Stimulated activated CD4-positive, alpha-beta T cell treated with anti-CD3 and anti-CD28 coated beads, Interleukin-2, amount 100 ng/mL, for 4 hours (primary cell): ENCODE data around the gene DNAJC5.
"Not testable (repeated sequence)": the region's sequence is repeated elsewhere in the genome, so short reads cannot be mapped to it uniquely, and the experiment has no call there.

Source experiments
- DNase-seq: peaks from one replicate; pipeline ENCODE4 v3.0.0-alpha.2; 2020; ENCODE audit warnings: low read depth

The DNAJC5 gene

DNA sequence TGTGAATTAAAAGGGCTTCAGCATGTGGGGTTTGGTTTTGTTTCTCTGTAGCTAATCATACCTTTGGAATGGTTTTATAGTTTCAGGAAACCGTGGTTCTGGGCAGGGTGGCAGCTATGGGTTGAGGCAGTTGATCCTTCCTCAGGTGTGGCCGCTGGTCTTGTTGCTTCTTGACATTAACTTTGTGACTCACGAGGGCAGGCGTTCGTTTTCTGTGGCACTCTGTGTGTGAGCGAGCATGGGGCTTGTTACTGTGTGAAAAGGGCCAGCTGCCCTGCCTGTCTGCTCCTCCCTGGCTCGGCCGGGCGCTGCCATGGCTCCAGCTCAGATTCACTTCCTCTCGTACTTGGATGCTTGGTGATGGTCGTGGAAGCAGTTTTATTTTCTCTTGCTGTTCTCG lies 16.2 kb downstream of the DNAJC5 start:
- DNase-seq = no peak

DNA sequence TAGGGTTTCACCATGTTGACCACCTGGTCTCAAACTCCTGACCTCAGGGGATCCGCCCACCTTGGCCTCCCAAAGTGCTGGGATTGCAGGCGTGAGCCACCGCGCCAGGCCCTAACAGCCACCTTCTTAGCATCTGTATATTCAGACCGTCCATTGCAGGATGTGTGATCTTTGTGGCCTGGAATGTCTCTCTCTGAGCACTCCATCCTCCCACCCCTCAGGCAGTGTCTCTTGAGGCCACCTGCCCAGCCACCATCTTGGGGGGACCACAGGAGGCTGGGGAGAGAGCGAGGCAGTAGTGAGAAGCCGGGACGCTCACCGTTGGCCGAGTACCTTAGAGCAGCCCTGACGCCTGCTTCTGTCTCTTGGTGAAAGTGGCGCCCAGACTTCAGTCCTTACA lies 18.8 kb downstream of the DNAJC5 start:
- no peak for DNase-seq

DNA sequence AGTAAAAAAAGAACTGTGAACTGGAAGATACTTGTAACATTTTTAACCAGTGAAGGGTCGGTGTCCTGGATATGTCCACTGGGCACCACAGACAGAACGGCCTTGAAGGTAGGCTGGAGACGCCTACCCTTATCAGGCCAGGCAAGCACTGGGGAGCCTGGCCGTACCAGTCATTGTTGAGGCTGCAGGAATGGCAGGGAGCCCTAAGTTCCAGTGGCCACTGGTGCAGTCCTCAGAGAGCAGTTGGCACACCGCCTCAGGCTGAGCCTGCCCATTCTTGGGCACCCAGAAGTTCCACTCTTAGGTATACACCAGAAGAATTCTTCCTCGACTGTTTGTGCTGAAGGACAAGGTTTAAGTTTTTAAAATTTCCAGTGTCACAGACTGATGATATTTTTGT lies 20.5 kb downstream of the DNAJC5 start:
- no peak for DNase-seq

DNA sequence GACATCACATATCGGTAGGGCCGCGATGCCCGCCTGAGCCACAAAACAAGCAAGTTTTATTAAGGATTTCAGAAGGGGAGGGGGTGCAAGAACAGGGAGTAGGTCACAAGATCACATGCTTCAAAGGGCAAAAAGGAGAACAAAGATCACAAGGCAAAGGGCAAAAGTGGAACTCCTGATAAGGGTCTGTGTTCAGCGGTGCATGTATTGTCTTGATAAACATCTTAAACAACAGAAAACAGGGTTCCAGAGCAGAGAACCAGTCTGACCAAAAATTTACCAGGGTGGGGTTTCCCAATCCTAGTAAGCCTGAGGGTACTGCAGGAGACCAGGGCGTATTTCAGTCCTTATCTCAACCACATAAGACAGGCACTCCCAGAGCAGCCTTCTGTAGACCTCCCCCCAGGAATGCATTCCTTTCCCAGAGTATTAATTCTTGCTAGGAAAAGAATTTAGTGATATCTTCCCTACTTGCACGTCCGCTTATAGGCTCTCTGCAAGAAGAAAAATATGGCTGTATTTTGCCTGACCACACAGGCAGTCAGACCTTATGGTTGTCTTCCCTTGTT lies 21.5 kb downstream of the DNAJC5 start:
- DNase-seq = not testable (repeated sequence)

DNA sequence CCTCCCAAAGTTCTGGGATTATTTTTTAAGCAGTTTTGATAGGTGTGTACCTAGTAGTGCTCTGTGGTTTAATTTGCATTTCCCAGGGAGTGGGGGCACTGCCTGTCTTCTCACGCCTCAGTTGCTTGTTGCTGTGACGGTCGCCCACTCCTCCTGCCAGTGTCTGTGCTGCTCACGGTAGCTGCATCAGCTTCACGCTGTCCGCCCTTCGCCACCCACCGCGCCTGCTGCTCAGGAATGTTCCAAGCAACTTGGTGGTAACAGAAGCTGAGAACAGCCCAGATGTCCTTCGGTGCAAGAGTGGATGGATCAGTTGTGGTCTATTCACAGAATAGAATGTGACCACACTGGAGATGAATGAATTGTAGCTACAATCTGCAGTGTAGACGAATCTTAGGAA lies 22.9 kb downstream of the DNAJC5 start:
- no peak for DNase-seq

DNA sequence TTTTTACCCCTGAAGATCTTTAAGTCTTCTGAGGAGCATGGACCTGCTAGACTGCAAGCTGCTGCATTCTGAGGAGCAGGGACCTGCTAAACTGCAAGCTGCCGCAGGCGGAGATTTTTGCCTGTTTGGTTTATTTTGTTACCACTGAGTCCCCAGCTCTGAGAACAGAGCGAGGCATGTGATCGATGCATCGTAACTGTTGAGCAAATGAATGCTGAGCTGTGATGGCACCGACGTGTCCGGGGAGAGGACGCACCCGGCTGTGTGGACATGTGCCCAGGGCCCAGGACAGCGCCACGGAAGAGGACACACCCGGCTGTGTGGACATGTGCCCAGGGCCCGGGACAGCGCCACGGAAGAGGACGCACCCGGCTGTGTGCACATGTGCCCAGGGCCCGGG lies 24.2 kb downstream of the DNAJC5 start:
- DNase-seq = no peak

DNA sequence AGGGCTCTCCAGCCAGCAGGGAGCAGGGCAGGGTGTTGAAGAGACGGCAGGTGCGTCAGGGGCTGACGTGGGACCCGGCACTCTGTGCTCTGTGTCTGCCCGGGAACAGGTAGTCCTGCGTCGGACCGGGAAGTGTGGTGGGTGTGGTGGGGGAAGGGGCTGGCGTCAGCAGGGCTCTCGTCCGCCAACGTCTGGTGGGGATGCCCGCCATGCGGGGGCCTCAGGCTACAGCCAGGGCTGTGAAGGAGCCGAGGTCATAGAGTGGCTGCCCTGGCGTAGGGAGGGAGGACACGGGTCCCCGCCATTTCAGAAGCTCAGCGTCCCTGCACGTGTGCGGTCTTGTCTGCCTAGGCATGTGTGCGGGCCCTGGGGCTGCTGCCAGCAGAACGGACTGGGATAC lies 25.3 kb downstream of the DNAJC5 start:
- DNase-seq = no peak

DNA sequence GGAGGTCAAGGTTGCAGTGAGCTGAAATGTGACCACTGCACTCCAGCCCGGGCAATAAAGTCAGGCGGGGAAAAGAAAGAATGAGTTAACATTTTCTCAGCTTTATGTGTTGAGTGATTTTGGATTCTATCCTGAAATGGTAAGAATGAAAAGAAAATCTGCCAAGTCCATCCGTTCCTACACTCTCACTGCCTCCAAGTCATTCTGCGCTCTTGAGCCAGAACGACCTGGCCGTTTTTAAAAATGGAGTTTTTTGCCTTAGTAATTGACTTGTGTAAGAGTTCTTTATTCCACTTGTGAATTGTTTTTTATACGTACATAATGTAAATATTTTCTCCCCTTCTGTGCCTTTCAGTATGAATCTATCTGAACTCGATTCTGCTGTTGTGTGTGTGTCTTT lies 28.7 kb downstream of the DNAJC5 start:
- DNase-seq = no peak

DNA sequence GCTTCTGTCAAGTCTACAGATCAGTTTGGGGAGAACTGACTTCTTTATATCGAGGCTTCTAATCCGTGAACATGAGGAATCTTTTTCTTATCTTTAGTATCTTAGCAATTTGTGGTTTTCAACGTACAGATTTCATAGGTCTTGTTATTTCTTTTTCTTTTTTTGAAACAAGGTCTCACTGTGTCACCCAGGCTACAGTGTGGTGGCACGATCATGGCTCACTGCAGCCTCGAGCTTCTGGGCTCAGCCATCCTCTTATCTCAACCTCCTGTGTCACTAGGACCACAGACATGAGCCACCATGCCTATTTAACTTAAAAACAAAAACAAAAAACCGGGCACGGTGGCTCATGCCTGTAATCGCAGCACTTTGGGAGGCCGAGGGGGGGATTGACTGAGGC lies 29.3 kb downstream of the DNAJC5 start:
- DNase-seq = no peak

DNA sequence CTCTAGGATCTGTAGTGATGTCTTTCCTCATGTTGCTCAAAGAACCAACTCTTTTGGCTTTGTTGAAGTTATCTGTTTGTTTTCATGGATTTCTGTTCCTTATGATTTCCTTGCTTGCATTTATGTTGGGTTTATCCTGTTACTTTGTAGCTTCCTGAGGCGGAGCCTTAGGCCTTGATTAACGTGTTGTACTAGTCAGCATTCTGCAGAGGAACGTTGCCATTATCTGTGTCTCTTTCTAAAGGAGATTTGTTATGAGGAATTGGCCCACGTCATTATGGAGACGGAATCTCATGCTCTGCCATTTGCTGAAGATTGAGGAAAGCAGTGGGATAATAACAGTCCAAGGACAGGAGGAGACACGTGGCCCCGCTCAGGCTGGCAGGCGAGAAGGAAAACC lies 31.4 kb downstream of the DNAJC5 start:
- no peak for DNase-seq

DNA sequence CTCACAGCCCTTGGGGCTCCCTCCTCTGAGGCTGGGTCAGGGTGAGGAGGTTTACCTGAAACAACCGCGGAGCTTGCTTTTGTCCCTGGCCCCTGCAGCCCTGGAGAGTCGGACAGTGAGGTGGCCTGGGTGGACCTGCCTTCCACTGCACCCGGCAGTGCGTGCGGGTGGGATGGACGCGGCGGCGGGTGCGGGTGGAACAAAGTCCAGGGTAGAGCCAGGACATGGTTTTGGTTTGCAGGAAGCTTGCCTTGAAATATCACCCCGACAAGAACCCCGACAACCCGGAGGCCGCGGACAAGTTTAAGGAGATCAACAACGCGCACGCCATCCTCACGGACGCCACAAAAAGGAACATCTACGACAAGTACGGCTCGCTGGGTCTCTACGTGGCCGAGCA lies 34.1 kb downstream of the DNAJC5 start:
- no peak for DNase-seq

DNA sequence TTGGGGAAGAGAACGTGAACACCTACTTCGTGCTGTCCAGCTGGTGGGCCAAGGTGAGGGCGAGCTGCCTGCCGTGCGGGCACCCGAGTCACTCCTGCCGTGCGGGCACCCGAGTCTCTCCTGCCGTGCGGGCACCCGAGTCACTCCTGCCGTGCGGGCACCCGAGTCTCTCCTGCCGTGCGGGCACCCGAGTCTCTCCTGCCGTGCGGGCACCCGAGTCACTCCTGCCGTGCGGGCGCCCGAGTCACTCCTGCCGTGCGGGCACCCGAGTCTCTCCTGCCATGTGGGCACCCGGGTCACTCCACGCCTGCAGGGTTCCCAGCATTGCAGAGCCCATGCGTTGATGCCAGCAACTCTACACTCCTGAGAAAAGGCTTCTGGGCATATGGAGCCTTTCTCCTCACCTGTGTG lies 34.6 kb downstream of the DNAJC5 start:
- not testable (repeated sequence) for DNase-seq

DNA sequence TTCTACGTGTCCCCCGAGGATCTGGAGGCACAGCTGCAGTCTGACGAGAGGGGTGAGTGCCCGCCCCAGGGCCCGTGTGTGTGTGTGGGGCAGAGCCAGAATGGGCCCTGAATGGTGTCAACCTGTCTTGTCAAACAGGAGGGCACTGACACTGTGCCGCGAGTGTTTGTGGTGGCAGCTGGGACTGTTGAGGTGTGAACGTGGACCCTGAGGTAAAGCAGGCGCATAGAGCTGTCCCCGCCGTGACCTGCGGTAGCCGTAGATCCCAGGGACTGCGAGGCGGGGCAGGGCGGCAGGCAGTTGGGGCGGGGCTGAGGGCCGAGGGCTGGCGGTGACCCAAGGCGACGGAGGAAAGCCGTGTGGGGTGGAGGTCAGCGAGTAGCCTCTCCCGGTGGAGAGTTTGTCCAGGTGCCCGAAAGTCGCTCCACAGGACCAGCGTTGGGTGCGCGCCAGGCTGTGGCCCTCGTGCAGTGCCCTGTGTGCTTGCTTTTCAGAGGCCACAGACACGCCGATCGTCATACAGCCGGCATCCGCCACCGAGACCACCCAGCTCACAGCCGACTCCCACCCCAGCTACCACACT lies 36.1 kb downstream of the DNAJC5 start:
- DNase-seq = no peak

DNA sequence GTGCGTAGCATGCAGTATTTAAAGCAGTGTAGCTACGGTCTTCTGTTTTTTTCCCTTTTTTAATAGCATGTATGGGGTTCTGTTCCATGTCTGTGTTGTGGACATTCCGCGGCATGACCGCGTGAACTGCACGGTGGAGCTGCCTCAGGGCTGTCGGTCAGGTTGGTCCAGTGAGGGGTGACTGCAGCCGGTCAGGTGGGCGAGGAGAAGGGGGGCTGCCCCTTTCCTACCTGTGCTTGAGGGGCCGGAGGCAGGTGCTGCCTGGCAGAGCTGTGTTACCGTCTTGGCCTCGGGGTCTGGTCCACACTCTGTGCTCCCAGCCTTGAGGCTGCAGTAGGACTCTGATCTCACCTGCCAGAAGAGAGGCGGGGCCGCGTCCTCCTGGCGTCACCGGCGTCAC lies 36.8 kb downstream of the DNAJC5 start:
- no peak for DNase-seq

DNA sequence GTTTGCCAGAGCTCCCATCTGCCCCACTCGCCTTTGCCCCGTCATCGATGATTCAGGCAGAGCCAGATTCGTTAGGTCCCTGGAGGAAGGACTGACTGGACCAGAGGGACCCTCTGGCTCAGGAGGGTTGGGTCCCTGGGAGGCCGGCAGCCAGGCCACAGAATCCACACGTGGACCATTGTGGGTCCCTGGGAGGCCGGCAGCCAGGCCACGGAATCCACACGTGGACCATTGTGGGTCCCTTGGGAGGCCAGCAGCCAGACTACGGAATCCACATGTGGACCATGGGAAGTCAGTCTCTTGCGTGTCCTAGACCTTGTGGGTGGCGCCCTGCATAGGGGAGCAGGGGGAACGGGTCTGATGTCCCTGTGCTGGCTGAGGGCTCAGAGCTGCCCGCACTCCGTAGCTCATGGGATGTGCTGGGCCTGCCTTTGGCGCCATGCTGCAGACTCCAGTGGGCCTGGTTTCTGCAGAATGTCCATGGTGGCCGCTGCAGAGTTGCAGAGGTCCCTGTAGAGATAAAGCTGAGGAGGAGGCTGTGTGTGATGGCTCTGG lies 37.8 kb downstream of the DNAJC5 start:
- DNase-seq = no peak

DNA sequence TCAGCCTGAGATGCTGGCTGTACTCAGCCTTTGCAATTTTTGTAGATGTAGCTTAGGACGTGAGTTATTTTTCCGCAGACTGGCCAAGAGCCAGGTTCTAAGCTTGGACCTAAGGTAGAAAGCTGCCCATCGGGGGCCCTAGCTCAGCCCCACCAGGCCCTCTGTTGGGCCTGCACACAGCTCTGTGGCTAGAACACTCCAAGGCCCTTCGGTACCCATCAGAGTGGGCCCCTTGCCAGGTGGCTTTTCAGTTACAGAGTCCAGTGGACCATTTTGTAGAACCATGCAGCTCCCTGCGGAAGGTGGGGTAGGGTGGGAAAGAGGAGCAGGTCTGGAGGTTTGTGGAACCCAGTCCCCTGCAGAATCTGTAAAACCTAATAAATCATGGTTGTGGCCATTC lies 38.7 kb downstream of the DNAJC5 start:
- no peak for DNase-seq

DNA sequence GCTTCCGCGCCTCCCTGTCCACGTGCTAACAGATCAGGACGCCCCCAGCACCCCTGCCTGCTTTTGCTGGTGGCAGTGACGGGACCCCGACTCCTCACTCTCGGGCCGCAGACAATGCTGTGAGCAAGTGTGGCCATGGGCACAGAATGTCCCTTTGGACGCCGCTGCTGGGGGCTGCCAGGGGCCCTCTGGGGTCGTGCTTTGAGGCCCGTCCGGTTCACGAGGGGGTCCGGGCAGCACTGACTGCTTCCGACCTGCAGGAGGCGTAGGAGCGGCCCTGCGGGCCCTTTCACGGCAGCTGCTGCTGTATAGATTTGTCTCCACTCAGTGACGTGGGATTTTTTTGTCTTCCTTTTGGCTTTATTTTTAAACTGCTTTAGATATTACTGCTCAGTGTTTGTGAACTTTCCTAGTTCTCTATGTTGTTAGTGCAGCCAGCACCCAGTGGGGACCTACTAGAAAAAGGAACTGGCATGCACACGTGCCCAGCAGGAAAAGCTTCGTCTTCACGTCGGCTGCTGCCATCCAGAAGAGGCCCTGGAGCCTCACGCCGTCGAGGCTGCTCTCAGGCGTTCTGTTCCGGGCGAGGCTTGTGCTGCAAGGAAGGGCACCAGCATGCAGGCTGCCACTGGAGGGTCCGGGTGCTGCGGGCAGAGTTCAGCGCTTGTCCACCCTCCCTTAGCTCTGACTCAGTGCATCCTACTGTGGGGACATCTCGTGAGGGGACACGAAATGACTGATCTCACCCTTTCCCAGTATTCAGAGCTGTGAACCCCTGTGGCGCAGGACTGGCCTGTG lies 39.5 kb downstream of the DNAJC5 start:
- no peak for DNase-seq

DNA sequence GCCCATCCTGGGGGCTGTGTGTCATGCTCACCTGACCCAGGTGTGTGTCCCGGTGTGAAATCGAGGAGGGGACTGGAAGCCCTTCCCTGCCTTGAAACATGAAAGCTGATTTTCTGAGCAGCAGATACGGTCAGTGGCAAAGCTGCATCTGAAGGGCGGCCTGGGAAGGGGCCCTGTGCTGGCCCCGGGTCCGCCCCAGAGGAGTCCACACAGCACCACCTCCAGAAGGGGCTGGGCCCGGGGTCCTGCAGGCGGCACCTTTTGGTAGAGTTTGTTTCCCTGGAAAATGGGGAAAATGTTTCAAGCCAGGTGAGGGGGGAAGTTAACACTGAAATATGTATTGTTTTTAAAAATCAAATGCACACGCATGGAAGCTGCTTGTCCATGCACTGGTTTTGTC lies 40.5 kb downstream of the DNAJC5 start:
- DNase-seq = no peak

DNA sequence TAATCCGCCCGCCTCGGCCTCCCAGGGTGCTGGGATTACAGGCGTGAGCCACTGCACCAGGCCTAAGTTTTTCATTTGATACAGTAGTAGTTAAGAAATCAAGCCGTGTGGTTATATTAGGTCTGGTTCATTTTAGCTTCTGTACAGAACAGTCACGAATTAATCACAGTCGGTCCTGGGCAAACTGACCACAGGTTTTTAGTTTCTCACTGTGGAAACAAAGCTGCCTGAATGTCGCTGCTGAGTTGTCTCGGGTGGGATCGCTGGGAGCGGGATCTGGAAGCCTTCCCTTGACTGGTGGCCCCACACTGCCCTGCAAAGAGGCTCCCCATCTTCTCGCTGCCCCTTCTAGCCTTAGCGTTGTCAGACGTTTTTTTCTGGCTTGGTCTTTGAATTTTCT lies 42.7 kb downstream of the DNAJC5 start:
- DNase-seq = no peak

DNA sequence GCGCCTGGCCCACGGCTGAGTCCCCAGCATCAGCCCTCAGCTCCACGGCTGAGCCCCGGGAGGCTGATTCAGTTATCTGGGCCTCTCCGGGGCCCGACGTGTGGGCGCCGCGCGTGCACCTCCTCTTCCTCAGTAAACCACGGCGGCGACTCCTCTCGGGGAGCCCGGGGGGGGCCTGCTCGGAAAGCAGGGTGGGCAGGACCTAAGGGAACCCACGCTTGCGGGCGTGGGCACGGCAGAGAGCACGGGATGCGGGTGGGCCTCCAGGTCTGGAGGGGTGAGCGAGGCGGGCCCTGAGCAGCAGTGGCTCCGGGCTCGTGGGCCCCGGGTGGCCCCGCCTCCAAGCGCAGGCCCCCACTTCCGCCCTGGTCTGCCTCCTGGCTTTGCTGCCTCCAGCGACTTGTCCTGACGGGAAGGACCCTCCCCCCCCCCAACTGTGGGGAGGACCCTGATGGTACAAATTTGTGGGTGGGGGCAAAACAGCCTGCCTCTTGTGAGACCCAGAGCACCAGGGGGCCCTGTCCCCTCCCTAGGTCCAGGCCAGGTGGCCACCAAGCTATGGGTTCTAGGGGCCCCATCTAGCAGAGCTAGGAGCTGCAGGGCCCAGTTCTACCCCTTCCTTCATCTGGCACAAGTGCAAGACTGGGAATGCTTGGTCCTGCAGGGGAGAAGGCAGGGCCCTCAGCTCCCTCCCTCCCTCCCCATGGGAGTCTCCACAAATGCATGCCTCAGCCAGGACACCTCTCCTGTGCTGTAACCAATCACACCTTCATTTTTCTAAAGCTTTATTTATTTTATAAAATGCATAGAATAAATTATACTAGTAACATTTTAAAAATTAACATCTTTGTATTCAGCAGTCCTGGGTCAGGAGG lies 44.4 kb downstream of the DNAJC5 start:
- DNase-seq = no peak

DNA sequence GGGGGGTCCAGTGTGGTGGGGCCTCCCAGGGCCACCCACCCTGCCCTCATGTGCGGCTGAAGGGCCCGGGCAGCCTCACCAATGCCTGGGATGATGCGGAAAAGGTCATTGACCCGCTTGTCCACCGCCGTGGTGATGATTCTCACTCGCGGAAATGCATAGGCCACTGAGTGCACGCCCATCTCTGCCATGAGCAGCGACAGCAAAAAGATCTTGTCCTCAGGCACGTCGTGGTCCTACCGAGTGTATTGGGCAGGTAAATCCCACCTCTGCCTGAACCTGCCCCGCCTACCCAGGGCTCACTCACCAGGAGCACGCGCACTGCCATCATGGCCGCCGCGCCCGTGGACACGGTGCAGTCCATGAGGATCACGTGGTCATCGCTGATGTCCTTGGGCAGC lies 45.1 kb downstream of the DNAJC5 start:
- DNase-seq = no peak

DNA sequence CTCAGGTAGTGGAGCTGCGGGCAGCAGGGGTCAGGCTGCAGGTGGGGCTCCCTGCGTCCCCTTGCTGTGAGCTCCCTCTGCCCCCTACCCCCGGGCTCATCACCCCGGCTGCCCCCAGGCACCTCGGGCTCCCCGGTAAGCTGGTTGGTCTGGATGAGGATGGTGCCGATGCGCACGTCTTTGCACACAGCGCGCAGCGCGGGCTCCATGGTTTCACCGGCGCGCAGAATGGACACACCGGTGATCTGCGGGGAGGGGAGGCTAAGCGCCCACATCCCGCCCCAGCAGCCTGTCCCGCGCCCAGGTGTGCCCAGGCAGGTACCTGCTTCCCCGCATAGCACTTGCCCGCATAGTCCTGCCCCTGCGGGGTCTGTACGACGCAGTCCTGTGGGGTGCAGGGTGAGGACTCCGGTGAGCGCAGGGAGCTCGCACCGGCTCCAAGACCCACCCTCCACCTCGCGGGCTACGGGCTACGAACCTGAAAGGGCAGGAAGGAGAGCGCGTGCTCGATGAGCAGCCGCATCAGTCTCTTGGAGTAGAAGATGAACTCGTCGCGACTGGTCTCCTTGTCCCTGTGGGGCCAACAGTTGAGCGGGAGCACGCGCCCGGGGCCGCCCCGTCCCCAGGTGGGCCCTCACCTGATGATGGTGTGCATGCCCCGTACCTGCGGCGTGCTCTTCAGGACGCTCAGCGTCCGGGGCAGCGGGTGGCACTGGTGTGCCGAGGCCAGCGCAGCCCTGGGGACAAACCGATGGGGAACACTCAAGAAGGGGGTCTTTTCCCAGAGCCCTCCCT lies 45.7 kb downstream of the DNAJC5 start:
- DNase-seq = no peak
